ENCODE measurements around the gene HMCES.

The HMCES gene

DNA sequence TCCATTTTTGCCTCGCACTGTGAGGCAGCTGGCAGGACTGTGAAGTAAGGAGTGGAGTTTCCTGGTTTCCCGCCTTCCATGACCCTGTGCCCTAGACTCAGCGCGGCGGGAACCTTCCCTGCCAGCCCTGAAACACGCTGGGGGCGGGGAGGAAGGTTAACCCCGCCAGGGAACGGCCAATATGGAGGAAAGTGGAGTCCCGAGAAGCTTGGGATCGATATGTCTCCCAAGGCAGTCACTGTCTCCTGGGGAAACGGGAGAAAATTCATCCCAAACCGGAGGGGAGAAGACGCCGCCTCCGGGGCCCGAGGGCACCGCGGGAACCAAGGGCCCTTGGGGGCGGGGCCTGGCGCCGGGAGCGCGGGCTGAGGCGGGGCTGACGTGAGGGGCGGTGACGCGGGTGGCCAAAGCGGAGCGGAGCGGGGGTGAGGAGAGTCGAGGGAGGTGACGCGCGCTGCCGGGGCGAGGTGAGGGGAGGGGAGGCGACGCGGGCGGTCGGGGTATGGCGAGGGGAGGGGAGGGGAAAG lies at the start of gene HMCES (continued):
- TF ChIP-seq, protein P1, sequence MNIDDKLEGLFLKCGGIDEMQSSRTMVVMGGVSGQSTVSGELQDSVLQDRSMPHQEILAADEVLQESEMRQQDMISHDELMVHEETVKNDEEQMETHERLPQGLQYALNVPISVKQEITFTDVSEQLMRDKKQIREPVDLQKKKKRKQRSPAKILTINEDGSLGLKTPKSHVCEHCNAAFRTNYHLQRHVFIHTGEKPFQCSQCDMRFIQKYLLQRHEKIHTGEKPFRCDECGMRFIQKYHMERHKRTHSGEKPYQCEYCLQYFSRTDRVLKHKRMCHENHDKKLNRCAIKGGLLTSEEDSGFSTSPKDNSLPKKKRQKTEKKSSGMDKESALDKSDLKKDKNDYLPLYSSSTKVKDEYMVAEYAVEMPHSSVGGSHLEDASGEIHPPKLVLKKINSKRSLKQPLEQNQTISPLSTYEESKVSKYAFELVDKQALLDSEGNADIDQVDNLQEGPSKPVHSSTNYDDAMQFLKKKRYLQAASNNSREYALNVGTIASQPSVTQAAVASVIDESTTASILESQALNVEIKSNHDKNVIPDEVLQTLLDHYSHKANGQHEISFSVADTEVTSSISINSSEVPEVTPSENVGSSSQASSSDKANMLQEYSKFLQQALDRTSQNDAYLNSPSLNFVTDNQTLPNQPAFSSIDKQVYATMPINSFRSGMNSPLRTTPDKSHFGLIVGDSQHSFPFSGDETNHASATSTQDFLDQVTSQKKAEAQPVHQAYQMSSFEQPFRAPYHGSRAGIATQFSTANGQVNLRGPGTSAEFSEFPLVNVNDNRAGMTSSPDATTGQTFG (tag by site-specific recombination; IDR thresholded peaks at IDR 0.05; ENCODE audit: borderline replicate concordance) = no peak
- TF ChIP-seq ZNF701 (tag by site-specific recombination; IDR thresholded peaks at IDR 0.05) (no peak), ZFP41 (tag by site-specific recombination; IDR thresholded peaks at IDR 0.05; ENCODE audit: borderline replicate concordance) (no peak), ZNF133 (tag by site-specific recombination; IDR thresholded peaks at IDR 0.05) (no peak), ZNF184 (tag by site-specific recombination; IDR thresholded peaks at IDR 0.05) (no peak), TSHZ1 (tag by site-specific recombination; IDR thresholded peaks at IDR 0.05; ENCODE audit: borderline replicate concordance) (no peak), ZNF549 (tag by site-specific recombination; IDR thresholded peaks at IDR 0.05) (no peak), ZNF670 (tag by site-specific recombination; IDR thresholded peaks at IDR 0.05; ENCODE audit: low read depth) (no peak), ZNF350 (tag by site-specific recombination; IDR thresholded peaks at IDR 0.05) (no peak), ZIC2 (tag by site-specific recombination; IDR thresholded peaks at IDR 0.05) (peak; percentile 59), ZNF639 (tag by site-specific recombination; IDR thresholded peaks at IDR 0.05) (no peak), GLIS2 (tag by site-specific recombination; IDR thresholded peaks at IDR 0.05) (peak; percentile 99), ZNF621 (tag by site-specific recombination; IDR thresholded peaks at IDR 0.05) (no peak), ZNF514 (tag by site-specific recombination; IDR thresholded peaks at IDR 0.05) (no peak), ZBTB21 (tag by site-specific recombination; IDR thresholded peaks at IDR 0.05) (no peak), ZNF433 (tag by site-specific recombination; IDR thresholded peaks at IDR 0.05; ENCODE audit: low read depth) (no peak), SP7 (tag by site-specific recombination; IDR thresholded peaks at IDR 0.05) (peak; percentile 79), ZFP37 (tag by site-specific recombination; IDR thresholded peaks at IDR 0.05) (no peak), ZNF324 (tag by site-specific recombination; IDR thresholded peaks at IDR 0.05) (no peak), ZNF623 (tag by site-specific recombination; IDR thresholded peaks at IDR 0.05) (no peak), ZNF830 (tag by site-specific recombination; IDR thresholded peaks at IDR 0.05; ENCODE audit: low read depth) (no peak)
- TF ChIP-seq, protein P2, sequence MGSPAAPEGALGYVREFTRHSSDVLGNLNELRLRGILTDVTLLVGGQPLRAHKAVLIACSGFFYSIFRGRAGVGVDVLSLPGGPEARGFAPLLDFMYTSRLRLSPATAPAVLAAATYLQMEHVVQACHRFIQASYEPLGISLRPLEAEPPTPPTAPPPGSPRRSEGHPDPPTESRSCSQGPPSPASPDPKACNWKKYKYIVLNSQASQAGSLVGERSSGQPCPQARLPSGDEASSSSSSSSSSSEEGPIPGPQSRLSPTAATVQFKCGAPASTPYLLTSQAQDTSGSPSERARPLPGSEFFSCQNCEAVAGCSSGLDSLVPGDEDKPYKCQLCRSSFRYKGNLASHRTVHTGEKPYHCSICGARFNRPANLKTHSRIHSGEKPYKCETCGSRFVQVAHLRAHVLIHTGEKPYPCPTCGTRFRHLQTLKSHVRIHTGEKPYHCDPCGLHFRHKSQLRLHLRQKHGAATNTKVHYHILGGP (tag by site-specific recombination; IDR thresholded peaks at IDR 0.05) = no peak; the same call in 1 of the 2 replicates
- TF ChIP-seq, protein P3, sequence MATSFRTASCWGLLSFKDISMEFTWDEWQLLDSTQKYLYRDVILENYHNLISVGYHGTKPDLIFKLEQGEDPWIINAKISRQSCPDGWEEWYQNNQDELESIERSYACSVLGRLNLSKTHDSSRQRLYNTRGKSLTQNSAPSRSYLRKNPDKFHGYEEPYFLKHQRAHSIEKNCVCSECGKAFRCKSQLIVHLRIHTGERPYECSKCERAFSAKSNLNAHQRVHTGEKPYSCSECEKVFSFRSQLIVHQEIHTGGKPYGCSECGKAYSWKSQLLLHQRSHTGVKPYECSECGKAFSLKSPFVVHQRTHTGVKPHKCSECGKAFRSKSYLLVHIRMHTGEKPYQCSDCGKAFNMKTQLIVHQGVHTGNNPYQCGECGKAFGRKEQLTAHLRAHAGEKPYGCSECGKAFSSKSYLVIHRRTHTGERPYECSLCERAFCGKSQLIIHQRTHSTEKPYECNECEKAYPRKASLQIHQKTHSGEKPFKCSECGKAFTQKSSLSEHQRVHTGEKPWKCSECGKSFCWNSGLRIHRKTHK (tag by site-specific recombination; IDR thresholded peaks at IDR 0.05) = no peak
- TF ChIP-seq, protein P4, sequence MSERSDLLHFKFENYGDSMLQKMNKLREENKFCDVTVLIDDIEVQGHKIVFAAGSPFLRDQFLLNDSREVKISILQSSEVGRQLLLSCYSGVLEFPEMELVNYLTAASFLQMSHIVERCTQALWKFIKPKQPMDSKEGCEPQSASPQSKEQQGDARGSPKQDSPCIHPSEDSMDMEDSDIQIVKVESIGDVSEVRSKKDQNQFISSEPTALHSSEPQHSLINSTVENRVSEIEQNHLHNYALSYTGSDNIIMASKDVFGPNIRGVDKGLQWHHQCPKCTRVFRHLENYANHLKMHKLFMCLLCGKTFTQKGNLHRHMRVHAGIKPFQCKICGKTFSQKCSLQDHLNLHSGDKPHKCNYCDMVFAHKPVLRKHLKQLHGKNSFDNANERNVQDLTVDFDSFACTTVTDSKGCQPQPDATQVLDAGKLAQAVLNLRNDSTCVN (tag by site-specific recombination; optimal IDR thresholded peaks at IDR 0.05) = peak; percentile 93
- TF ChIP-seq, protein P5, sequence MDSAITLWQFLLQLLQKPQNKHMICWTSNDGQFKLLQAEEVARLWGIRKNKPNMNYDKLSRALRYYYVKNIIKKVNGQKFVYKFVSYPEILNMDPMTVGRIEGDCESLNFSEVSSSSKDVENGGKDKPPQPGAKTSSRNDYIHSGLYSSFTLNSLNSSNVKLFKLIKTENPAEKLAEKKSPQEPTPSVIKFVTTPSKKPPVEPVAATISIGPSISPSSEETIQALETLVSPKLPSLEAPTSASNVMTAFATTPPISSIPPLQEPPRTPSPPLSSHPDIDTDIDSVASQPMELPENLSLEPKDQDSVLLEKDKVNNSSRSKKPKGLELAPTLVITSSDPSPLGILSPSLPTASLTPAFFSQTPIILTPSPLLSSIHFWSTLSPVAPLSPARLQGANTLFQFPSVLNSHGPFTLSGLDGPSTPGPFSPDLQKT (IDR thresholded peaks at IDR 0.05; ENCODE audit: borderline replicate concordance, low read depth, low read length) = no peak
- TF ChIP-seq, protein P6, sequence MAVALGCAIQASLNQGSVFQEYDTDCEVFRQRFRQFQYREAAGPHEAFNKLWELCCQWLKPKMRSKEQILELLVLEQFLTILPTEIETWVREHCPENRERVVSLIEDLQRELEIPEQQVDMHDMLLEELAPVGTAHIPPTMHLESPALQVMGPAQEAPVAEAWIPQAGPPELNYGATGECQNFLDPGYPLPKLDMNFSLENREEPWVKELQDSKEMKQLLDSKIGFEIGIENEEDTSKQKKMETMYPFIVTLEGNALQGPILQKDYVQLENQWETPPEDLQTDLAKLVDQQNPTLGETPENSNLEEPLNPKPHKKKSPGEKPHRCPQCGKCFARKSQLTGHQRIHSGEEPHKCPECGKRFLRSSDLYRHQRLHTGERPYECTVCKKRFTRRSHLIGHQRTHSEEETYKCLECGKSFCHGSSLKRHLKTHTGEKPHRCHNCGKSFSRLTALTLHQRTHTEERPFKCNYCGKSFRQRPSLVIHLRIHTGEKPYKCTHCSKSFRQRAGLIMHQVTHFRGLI (tag by site-specific recombination; IDR thresholded peaks at IDR 0.05) = no peak
